GM18505 (cell line): ENCODE results near the gene TK2.
A peak's percentile ranks its signal among the peaks of the same experiment; 100 is the strongest.
"Not testable (repeated sequence)": the region's sequence is repeated elsewhere in the genome, so short reads cannot be mapped to it uniquely, and the experiment has no call there.

Experiments
- ATAC-seq: cut with Tn5 transposase; IDR thresholded peaks from one replicate; pipeline ENCODE4 v1.9.1; 2021; ENCODE audit not compliant: unreplicated experiment
- POLR2A ChIP-seq: IDR thresholded peaks from 4 replicates; pipeline ENCODE4 v1.6.1; 2011; ENCODE audit warnings: borderline replicate concordance; ENCODE audit not compliant: insufficient read depth, insufficient read length; ENCODE audit errors: extremely low read depth

Gene TK2

GRCh38 chr16:66515596-66516508 lies 34.1 kb downstream of the TK2 start:
- ATAC-seq: no peak
- no peak for TF ChIP-seq POLR2A

GRCh38 chr16:66514980-66515595 lies 34.8 kb downstream of the TK2 start:
- not testable (repeated sequence) for ATAC-seq

GRCh38 chr16:66514391-66514790 lies 35.5 kb downstream of the TK2 start:
- not testable (repeated sequence) for ATAC-seq

GRCh38 chr16:66513111-66513723 lies 36.7 kb downstream of the TK2 start:
- no peak for ATAC-seq
- TF ChIP-seq POLR2A: no peak

- no peak for ATAC-seq
- TF ChIP-seq POLR2A: no peak
Measured at GRCh38 chr16:66512272-66513110, 37.4 kb downstream of the TK2 start.

- no peak for ATAC-seq
- no peak for TF ChIP-seq POLR2A
Measured at GRCh38 chr16:66511602-66512271, 38.2 kb downstream of the TK2 start.

- ATAC-seq: no peak
- no peak for TF ChIP-seq POLR2A
Measured at GRCh38 chr16:66510711-66511601, 39.0 kb downstream of the TK2 start.

GRCh38 chr16:66510298-66510697 lies 39.6 kb downstream of the TK2 start:
- no peak for ATAC-seq
- no peak for TF ChIP-seq POLR2A

GRCh38 chr16:66509576-66509975 lies 40.3 kb downstream of the TK2 start:
- no peak for ATAC-seq
- no peak for TF ChIP-seq POLR2A

- TF ChIP-seq POLR2A: no peak
- no peak for ATAC-seq
Measured at GRCh38 chr16:66508914-66509496, 40.9 kb downstream of the TK2 start.

- ATAC-seq: peak; percentile 76
- no peak for TF ChIP-seq POLR2A
Measured at GRCh38 chr16:66508248-66508913, 41.5 kb downstream of the TK2 start.
